ENCODE results near the gene FRMD1.

The FRMD1 gene

GRCh38 chr6:168072730-168073129 is 6.3 kb downstream of the FRMD1 start:
- no peak for FAIRE-seq
- TF ChIP-seq POLR2AphosphoS5 (IDR thresholded peaks at IDR 0.05; ENCODE audit: low read depth, low read length) (no peak), TAF1 (IDR thresholded peaks at IDR 0.05; ENCODE audit: low read depth, low read length) (no peak), POLR2A (IDR thresholded peaks at IDR 0.05; ENCODE audit: low read depth, low read length) (no peak), PAX5 (IDR thresholded peaks at IDR 0.05; ENCODE audit: insufficient read depth, low read length, severe bottlenecking) (no peak), POU2F2 (IDR thresholded peaks at IDR 0.05; ENCODE audit: low read depth, low read length) (no peak), SPI1 (IDR thresholded peaks at IDR 0.05; ENCODE audit: low read depth, low read length) (no peak)
- DNase-seq (ENCODE audit: insufficient read length, low spot score): no peak

DNA sequence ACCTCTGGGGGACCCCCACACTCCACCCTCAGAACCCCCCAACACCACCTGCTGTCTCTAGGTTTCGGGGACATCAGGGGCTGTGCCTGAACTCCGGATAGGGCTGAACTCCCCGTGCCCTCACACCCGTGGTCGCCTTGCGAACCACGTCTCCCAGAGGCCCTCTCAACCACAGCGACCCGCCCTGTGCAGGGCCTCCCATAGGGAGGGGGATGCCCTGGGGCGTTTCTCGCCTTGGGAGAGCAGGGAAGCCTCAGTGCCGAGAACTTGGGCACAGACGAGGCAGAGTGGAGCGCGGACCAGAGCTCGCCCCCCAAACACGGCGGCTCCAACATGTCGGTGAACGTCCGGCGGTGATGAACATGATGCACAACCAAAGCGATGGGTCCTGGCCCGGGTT is 6.8 kb downstream of the FRMD1 start:
- FAIRE-seq (no peak), DNase-seq (ENCODE audit: insufficient read length, low spot score) (no peak)
- TF ChIP-seq SPI1 (IDR thresholded peaks at IDR 0.05; ENCODE audit: low read depth, low read length): no peak
- no peak for TF ChIP-seq POU2F2 (IDR thresholded peaks at IDR 0.05; ENCODE audit: low read depth, low read length)
- TF ChIP-seq POLR2A (IDR thresholded peaks at IDR 0.05; ENCODE audit: low read depth, low read length): no peak
- no peak for TF ChIP-seq TAF1 (IDR thresholded peaks at IDR 0.05; ENCODE audit: low read depth, low read length)
- TF ChIP-seq PAX5 (IDR thresholded peaks at IDR 0.05; ENCODE audit: insufficient read depth, low read length, severe bottlenecking): no peak
- no peak for TF ChIP-seq POLR2AphosphoS5 (IDR thresholded peaks at IDR 0.05; ENCODE audit: low read depth, low read length)

DNA sequence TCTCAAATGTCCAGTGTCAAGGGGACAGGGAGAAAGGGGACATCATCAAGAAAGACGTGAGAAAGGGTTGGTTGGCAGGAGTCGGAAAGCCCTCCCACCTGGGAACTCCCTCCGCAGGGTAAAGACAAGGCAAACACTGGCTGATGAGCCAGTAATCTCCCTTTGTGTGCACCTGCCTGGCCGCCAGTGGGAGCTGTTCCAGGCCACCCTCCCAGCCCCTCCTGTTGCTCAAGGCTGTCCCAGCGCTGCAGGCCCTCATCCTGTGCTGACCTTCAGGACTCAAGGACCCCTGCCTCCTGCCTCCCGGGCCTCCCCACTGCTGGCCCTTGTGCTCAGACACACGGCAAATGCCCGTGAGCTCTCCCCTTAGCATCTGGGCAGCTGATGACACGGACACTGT is 7.4 kb downstream of the FRMD1 start:
- DNase-seq (ENCODE audit: insufficient read length, low spot score) (no peak), FAIRE-seq (no peak)
- TF ChIP-seq POLR2AphosphoS5 (IDR thresholded peaks at IDR 0.05; ENCODE audit: low read depth, low read length): no peak
- TF ChIP-seq POU2F2 (IDR thresholded peaks at IDR 0.05; ENCODE audit: low read depth, low read length): no peak
- no peak for TF ChIP-seq POLR2A (IDR thresholded peaks at IDR 0.05; ENCODE audit: low read depth, low read length)
- TF ChIP-seq SPI1 (IDR thresholded peaks at IDR 0.05; ENCODE audit: low read depth, low read length): no peak
- TF ChIP-seq PAX5 (IDR thresholded peaks at IDR 0.05; ENCODE audit: insufficient read depth, low read length, severe bottlenecking): no peak
- TF ChIP-seq TAF1 (IDR thresholded peaks at IDR 0.05; ENCODE audit: low read depth, low read length): no peak

DNA sequence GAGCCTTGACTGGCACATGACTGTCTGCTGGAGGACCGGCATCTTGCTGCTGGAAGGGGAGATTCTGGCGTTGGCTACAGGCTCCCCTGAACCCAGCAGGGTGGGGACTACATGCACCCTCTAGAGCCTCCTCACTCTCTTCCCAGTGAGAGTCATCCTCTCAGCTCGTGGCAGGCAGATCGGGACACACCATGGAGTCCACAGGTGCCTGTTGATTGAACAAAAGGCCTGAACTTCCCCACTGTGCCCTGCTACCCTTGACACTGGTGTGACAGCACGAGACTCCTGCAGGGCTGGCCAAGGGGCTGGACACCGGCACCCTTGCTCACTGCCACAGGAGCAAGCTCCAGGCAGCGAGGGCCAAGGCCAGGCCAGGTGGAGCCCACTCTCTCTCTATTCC is 8.2 kb downstream of the FRMD1 start:
- DNase-seq (ENCODE audit: insufficient read length, low spot score) (no peak), FAIRE-seq (no peak)
- TF ChIP-seq POU2F2 (IDR thresholded peaks at IDR 0.05; ENCODE audit: low read depth, low read length): no peak
- TF ChIP-seq SPI1 (IDR thresholded peaks at IDR 0.05; ENCODE audit: low read depth, low read length): no peak

DNA sequence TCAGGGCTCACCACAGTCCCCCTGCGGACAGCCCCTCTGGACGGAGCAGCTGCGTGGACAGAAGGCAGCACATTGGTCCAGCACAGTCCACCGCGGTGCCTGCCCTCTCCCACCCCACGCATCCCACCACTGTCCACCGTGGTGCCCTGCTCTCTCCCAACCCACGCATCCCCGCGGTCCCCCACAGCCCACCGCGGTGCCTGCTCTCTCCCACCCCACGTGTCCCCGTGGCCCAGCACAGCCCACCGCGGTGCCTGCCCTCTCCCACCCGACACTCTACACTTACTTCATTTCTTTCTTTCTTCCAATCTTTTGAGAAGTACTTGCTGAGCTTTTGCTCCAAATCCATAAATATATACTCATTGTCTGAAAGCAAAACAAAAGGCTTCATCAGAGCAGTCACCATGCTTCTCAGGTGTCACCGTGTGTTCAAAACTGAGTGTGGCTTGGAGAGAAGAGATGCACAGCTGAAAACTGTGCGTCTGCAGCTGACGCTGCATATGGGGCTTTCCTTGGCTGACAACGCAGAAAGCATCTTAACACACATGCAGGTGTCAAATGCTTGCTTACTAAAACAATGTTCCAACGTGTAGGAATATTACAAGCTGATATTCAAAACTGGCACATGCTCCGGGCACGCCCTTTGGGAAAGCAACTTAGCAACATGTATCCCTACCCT is 11.8 kb downstream of the FRMD1 start:
- TF ChIP-seq TAF1 (IDR thresholded peaks at IDR 0.05; ENCODE audit: low read depth, low read length) (no peak), PAX5 (IDR thresholded peaks at IDR 0.05; ENCODE audit: insufficient read depth, low read length, severe bottlenecking) (no peak), POLR2AphosphoS5 (IDR thresholded peaks at IDR 0.05; ENCODE audit: low read depth, low read length) (no peak), POU2F2 (IDR thresholded peaks at IDR 0.05; ENCODE audit: low read depth, low read length) (no peak), POLR2A (IDR thresholded peaks at IDR 0.05; ENCODE audit: low read depth, low read length) (no peak)
- DNase-seq (ENCODE audit: insufficient read length, low spot score) (no peak), FAIRE-seq (no peak)

GRCh38 chr6:168064226-168064807 is 14.7 kb downstream of the FRMD1 start:
- DNase-seq (ENCODE audit: insufficient read length, low spot score): no peak
- FAIRE-seq: no peak
- TF ChIP-seq POLR2A (IDR thresholded peaks at IDR 0.05; ENCODE audit: low read depth, low read length) (no peak), PAX5 (IDR thresholded peaks at IDR 0.05; ENCODE audit: insufficient read depth, low read length, severe bottlenecking) (no peak), TAF1 (IDR thresholded peaks at IDR 0.05; ENCODE audit: low read depth, low read length) (no peak), POLR2AphosphoS5 (IDR thresholded peaks at IDR 0.05; ENCODE audit: low read depth, low read length) (no peak), SPI1 (IDR thresholded peaks at IDR 0.05; ENCODE audit: low read depth, low read length) (no peak), POU2F2 (IDR thresholded peaks at IDR 0.05; ENCODE audit: low read depth, low read length) (no peak)

- no peak for FAIRE-seq
- TF ChIP-seq POU2F2 (IDR thresholded peaks at IDR 0.05; ENCODE audit: low read depth, low read length): no peak
- no peak for DNase-seq (ENCODE audit: insufficient read length, low spot score)
Measured at GRCh38 chr6:168063431-168063830, 15.6 kb downstream of the FRMD1 start.

DNA sequence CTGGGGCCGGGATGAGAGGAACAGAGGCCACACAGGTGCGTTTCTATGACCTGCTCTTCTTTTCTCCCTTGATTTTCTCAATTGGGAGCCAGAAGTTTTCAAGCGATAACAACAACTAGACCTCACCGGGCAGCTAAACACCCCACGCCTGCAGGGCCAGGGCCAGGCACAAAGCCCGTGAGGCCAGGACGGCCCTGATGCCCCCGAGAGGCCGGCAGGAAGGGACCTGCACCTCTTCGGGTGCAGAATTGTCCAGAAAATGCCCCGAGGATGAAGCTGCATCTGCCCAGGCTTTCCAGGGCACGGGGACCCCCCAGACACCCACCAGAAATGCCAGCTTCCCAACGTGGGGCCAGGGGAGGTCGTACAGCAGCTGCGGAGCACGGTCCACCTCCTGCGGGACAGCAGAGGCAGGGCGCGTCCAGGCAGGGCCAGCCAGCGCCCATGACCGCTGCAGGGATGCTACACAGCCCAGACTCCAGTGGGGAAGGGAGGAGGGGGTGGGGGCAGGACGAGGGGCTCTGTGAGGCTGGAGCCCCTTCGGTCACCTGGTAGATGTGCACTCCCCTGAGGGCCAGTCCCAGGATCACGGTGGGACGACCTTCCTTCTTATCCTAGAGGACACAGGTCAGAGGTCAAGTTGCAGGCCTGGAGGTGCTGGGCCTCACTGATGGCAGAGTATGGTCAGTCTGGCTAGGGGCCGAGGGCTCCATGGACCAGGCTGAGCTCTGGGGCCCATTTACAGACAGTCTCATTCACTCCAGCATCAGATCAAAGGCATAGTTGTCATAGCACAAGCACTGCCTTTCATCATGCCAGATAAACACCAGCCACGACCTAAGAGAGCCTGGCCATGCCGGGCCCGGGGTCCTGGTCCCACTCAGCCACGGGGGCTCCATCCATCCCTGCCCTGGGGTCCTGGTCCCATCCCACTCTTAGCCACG is 16.4 kb downstream of the FRMD1 start:
- FAIRE-seq: no peak

DNA sequence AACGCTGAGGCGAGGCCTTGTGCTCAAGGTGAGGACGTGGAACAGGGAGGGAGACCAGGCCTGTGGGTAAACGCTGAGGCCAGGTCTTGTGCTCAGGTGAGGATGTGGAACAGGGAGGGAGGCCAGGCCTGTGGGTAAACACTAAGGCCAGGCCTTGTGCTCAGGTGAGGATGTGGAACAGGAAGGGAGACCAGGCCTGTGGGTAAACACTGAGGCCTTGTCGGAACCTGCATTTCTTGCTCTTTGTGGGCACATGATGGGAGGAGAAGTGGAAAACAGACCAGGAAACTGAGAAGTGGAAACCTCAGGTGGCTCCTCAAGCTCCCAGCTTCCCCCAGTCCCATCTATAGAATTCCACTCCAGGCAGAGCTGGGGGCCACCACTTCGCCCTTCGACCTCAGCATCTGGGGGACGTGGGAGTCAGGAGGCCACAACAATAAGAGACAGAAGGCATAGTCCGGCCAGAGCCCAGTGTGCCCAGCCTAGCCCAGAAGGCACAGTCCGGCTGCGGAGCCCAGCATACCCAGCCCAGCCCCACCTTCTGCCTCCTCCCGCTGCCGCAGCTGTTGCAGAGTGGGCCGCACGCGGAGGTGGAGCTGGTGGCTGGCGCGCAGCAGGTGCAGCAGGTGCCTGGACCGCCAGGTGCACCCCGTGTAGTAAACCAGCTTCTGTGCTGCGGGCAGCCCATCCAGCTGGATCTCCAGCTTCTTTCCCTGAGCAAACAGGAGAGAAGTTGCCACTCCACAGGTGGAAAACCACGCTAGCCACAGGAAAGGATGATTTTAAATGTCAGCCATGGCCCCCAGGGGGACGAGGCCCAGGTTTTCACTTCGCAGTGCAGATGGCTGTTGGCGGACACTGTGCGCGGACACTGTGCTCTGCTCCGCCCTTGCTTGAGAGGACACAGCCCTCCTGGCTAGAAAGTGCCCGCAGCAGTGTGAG is 17.5 kb downstream of the FRMD1 start:
- FAIRE-seq: no peak
- DNase-seq (ENCODE audit: insufficient read length, low spot score): no peak
- TF ChIP-seq POU2F2 (IDR thresholded peaks at IDR 0.05; ENCODE audit: low read depth, low read length) (no peak), PAX5 (IDR thresholded peaks at IDR 0.05; ENCODE audit: insufficient read depth, low read length, severe bottlenecking) (no peak), SPI1 (IDR thresholded peaks at IDR 0.05; ENCODE audit: low read depth, low read length) (no peak), POLR2AphosphoS5 (IDR thresholded peaks at IDR 0.05; ENCODE audit: low read depth, low read length) (no peak), POLR2A (IDR thresholded peaks at IDR 0.05; ENCODE audit: low read depth, low read length) (no peak), TAF1 (IDR thresholded peaks at IDR 0.05; ENCODE audit: low read depth, low read length) (no peak)

More for the DNA sequence above, 16.4 kb downstream of the FRMD1 start:
- no peak for DNase-seq (ENCODE audit: insufficient read length, low spot score)
- TF ChIP-seq POLR2AphosphoS5 (IDR thresholded peaks at IDR 0.05; ENCODE audit: low read depth, low read length) (no peak), PAX5 (IDR thresholded peaks at IDR 0.05; ENCODE audit: insufficient read depth, low read length, severe bottlenecking) (no peak), SPI1 (IDR thresholded peaks at IDR 0.05; ENCODE audit: low read depth, low read length) (no peak), POU2F2 (IDR thresholded peaks at IDR 0.05; ENCODE audit: low read depth, low read length) (no peak), TAF1 (IDR thresholded peaks at IDR 0.05; ENCODE audit: low read depth, low read length) (no peak), POLR2A (IDR thresholded peaks at IDR 0.05; ENCODE audit: low read depth, low read length) (no peak)
